OCI-LY3 (cell line): ENCODE results near the gene SSTR5.

Source experiments
- CTCF ChIP-seq: fragments of 200-600, 300-600 bp; sonication (generic); IDR thresholded peaks from 2 replicates; pipeline ENCODE4 v1.5.1; 2014; ENCODE audit warnings: antibody characterized with exemption, low read length, low read depth
- EZH2phosphoT487 ChIP-seq: fragments of 200-600 bp; shearing (Covaris generic); IDR thresholded peaks from 2 replicates; pipeline ENCODE4 v1.6.1; 2018; ENCODE audit warnings: antibody characterized with exemption, mixed run types, low read depth

GRCh38 chr16:1096169-1097082 is 23.9 kb downstream of the SSTR5 start, which contains the start of gene C1QTNF8:
- TF ChIP-seq CTCF (no peak), EZH2phosphoT487 (no peak)
